Activated B cell treated with CpG ODN at 0.5 μM for 24 hours (primary cell): Measurements from ENCODE around the gene HSP90AB1. TPM values are rescaled to one million over a fixed set of nuclear protein-coding genes. Genes with fewer than 3 reads are reported as not detected.

Experiments
- ATAC-seq: fragments of 200-7000 bp; cut with Tn5 transposase; one replicate; pipeline ENCODE4 v1.10.0; 2021; ENCODE audit warnings: low read depth, mild to moderate bottlenecking, moderate library complexity
- CTCF ChIA-PET: fragments of 350-600 bp; sonication (Branson Sonifier 250); formaldehyde crosslinking; loops from one replicate; lab custom pipeline; 2021; ENCODE audit warnings: antibody characterized with exemption; lab: Charles Lee
- POLR2A ChIA-PET: fragments of 350-600 bp; sonication (Branson Sonifier 250); formaldehyde crosslinking; loops from one replicate; lab custom pipeline; 2021; ENCODE audit warnings: antibody characterized with exemption; lab: Charles Lee
- DNase-seq: peaks from one replicate; pipeline ENCODE4 v3.0.0; 2022
- H3K27ac Mint-ChIP-seq: one replicate; pipeline ENCODE4 v1.8.0; 2020; ENCODE audit warnings: mixed read lengths
- H3K27me3 Mint-ChIP-seq: one replicate; pipeline ENCODE4 v1.8.0; 2021; ENCODE audit warnings: mixed read lengths
- H3K36me3 Mint-ChIP-seq: one replicate; pipeline ENCODE4 v1.8.0; 2021; ENCODE audit warnings: low read depth, mixed read lengths
- H3K4me1 Mint-ChIP-seq: one replicate; pipeline ENCODE4 v1.8.0; 2021; ENCODE audit warnings: mixed read lengths
- H3K4me3 Mint-ChIP-seq: one replicate; pipeline ENCODE4 v1.8.0; 2020; ENCODE audit warnings: mild to moderate bottlenecking, mixed read lengths
- H3K9me3 Mint-ChIP-seq: one replicate; pipeline ENCODE4 v1.8.0; 2020; ENCODE audit warnings: mixed read lengths
- CTCF ChIP-seq: fragments of 200-600 bp; IDR thresholded peaks from one replicate; pipeline ENCODE4 v1.8.0; 2022; ENCODE audit warnings: antibody characterized with exemption, mild to moderate bottlenecking
- intact Hi-C: fragments of 100-400 bp; cut with micrococcal nuclease; formaldehyde crosslinking; loops from one replicate; pipeline ENCODE4 v1.15.1; 2024
- total RNA-seq: library from RNA; stranded (reverse); gene quantifications from 2 replicates; pipeline ENCODE4 v1.2.3, GENCODE V29; 2022

HSP90AB1 gene
- total RNA-seq, 1 donor from 2014 or later, result 1,222 TPM

DNA sequence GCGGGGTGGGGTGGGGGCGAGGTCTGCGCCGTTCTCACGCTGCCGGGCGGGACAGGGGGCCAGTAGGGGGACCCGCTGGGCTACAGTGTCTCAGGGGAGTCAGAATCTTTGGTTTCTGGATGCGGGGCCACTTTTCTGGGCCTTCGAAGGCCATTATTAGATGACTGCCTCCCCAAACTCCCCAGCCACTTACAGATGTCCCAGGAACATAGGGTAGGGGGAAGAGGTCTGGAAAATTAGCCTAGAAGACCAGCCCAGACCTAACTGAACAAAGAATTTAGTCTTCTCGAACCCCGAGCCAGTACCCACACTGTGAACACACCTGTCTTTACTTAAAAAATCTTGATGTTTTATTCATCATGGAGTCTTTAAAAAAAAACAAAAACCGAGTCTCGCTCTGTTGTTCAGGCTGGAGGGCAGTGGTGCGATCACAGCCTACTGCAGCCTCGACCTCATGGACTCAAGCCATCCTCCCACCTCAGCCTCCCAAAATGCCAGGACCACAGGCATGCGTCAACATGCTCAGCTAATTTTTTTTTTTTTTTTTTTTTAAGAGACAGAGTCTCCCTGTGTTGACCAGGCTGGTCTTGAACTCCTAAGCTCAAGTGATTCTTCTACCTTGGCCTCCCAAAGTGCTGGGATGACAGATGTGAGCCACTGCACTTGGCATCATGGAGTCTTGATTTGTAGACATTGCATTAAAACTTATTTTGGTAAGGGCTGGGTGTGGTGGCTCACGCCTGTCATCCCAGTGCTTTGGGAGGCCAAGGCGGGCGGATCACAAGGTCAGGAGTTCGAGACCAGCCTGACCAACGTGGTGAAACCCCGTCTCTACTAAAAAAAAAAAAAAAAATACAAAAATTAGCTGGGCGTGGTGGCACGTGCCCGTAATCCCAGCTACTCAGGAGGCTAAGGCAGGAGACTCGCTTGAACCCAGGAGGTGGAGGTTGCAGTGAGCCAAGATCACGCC is 26.8 kb upstream of the HSP90AB1 start:
- Mint-ChIP-seq H3K27ac (no peak overlapping the region), H3K4me1 (peaks cover 39% of the 10 kb centered on the region), H3K9me3 (no peaks in the 10 kb centered on the region), H3K27me3 (no peaks in the 10 kb centered on the region), H3K36me3 (no peaks in the 10 kb centered on the region), H3K4me3 (peak overlapping the region; percentile 80)
- peak; percentile 1 for ATAC-seq
- TF ChIP-seq CTCF, result no peak
- ChIA-PET CTCF (interaction anchor here (0.7 kb wide), 1 partner anchor 17 kb away, joined by 4 read pairs; no protein-coding TSS in a partner anchor), POLR2A (interaction anchor here (0.7 to 1.7 kb wide), 7 partner anchors 17 to 1019 kb away, joined by 4 to 11 read pairs (median 6); partner anchors contain the start of genes HSP90AB1 and SLC35B2)
- DNase-seq, result no peak
- intact Hi-C loops, result loop anchor here (1.0 to 5.0 kb wide), 3 partner anchors 93 to 167 kb away; partner anchors contain the start of genes CDC5L, MRPL14 and TMEM63B

DNA sequence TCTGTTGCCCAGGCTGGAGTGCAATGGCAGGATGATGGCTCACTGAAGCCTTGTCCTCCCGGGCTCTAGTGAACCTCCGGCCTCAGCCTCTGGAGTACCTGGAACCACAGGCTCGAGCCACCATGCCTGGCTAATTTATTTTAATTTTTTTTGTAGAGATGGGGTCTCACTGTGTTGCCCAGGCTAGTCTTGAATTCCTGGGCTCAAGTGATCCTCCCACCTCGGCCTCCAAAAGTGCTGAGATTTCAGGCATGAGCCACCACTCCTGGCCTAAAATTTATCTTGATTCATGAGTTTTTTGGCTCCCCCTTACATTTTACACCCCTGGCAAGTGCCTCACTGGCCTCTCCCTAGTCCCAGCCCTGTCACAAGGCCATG is 26.0 kb upstream of the HSP90AB1 start:
- Mint-ChIP-seq H3K9me3 (no peaks in the 10 kb centered on the region), H3K27me3 (no peaks in the 10 kb centered on the region), H3K36me3 (no peaks in the 10 kb centered on the region), H3K4me3 (no peak overlapping the region), H3K27ac (no peak overlapping the region), H3K4me1 (peaks cover 39% of the 10 kb centered on the region)
- no peak for TF ChIP-seq CTCF
- CTCF ChIA-PET, result interaction anchor here (1.2 kb wide), 1 partner anchor 36 kb away, joined by 3 read pairs; the partner anchor contains the start of gene SLC35B2
- intact Hi-C loops, result loop anchor here (5.0 kb wide), 2 partner anchors 94 to 116 kb away; partner anchors contain the start of genes MRPL14 and TMEM63B
- no peak for DNase-seq
- POLR2A ChIA-PET, result interaction anchor here (1.6 kb wide), 1 partner anchor 26 kb away, joined by 8 read pairs; the partner anchor contains the start of gene HSP90AB1
- ATAC-seq, result no peak

DNA sequence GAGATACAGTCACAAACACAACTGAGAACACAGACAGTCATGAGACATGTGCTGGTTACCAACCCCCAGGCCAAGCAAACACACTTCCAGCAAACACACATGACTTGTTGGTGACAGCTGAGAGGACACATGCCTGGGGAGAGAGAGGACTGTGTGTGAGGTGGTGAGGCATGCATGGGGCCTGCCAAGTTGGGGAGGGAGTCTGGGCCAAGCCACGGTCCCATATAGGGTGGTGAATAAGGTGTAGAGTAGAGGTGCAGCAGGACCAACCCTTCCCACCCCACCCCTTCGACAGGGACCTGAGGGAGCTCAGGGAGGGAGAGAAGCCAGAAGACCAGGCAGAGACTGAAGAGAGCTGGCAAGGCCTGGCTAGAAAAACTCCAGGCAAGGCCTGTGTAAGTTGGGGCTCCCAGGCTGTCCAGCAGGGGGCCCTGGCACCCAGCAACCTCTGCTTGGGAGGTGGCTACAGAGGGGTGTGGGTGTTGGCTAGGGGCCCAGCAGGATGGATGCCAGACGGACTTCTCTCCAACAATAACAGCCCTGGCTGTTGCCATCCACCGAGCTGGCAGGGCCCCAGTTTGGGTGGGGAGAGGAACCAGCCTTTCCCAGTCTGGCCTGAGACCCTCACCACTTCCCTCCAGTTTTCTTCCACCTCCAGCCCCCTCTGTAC is 25.5 kb upstream of the HSP90AB1 start:
- peak; percentile 53 for DNase-seq
- no peaks in the 10 kb centered on the region for H3K36me3 Mint-ChIP-seq
- H3K9me3 Mint-ChIP-seq, result no peaks in the 10 kb centered on the region
- H3K4me1 Mint-ChIP-seq, result peaks cover 39% of the 10 kb centered on the region
- intact Hi-C loops, result loop anchor here (5.0 kb wide), 2 partner anchors 94 to 116 kb away; partner anchors contain the start of genes MRPL14 and TMEM63B
- no peaks in the 10 kb centered on the region for H3K27me3 Mint-ChIP-seq
- ChIA-PET CTCF (interaction anchor here (1.2 kb wide), 1 partner anchor 36 kb away, joined by 3 read pairs; the partner anchor contains the start of gene SLC35B2), POLR2A (interaction anchor here (0.6 to 1.6 kb wide), 5 partner anchors 25 to 43 kb away, joined by 3 to 8 read pairs (median 4); partner anchors contain the start of gene HSP90AB1)
- peak; percentile 51 for ATAC-seq
- no peak for TF ChIP-seq CTCF
- no peak overlapping the region for H3K27ac Mint-ChIP-seq
- no peak overlapping the region for H3K4me3 Mint-ChIP-seq

GRCh38 chr6:44221961-44222335 is 25.0 kb upstream of the HSP90AB1 start:
- POLR2A ChIA-PET, result interaction anchor here (0.6 to 3.7 kb wide), 6 partner anchors 15 to 42 kb away, joined by 3 to 14 read pairs (median 4); partner anchors contain the start of gene HSP90AB1
- H3K27ac Mint-ChIP-seq, result no peak overlapping the region
- no peak for TF ChIP-seq CTCF

More at GRCh38 chr6:44221961-44222335, 25.0 kb upstream of the HSP90AB1 start:
- no peaks in the 10 kb centered on the region for H3K9me3 Mint-ChIP-seq
- CTCF ChIA-PET, result interaction anchor here (1.2 kb wide), 1 partner anchor 35 kb away, joined by 3 read pairs; the partner anchor contains the start of gene SLC35B2
- H3K4me1 Mint-ChIP-seq, result peaks cover 39% of the 10 kb centered on the region
- no peaks in the 10 kb centered on the region for H3K36me3 Mint-ChIP-seq
- no peak overlapping the region for H3K4me3 Mint-ChIP-seq
- DNase-seq, result no peak
- no peaks in the 10 kb centered on the region for H3K27me3 Mint-ChIP-seq
- no peak for ATAC-seq
- intact Hi-C loops, result loop anchor here (5.0 kb wide), 2 partner anchors 95 to 115 kb away; partner anchors contain the start of genes MRPL14 and TMEM63B
